H1 (cell line): Measurements from ENCODE around the gene IL23A. TPM values are rescaled to one million over a fixed set of nuclear protein-coding genes. Genes with fewer than 3 reads are reported as not detected.

Experiments used
- CTCF ChIA-PET: fragments of 300-600 bp; sonication (Branson Sonifier 250); formaldehyde crosslinking; loops from one replicate; lab custom pipeline; 2021; ENCODE audit not compliant: partially characterized antibody; lab: Charles Lee
- POLR2A ChIA-PET: fragments of 300-600 bp; sonication (Branson Sonifier 250); formaldehyde crosslinking; loops from one replicate; lab custom pipeline; 2021; ENCODE audit warnings: inconsistent platforms; ENCODE audit not compliant: partially characterized antibody; lab: Charles Lee
- DNase-seq, 2 experiments: peaks; one replicate each; pipeline versions ENCODE4 v3.0.0 to v3.0.0-alpha.2; 2010 to 2022; ENCODE audit warnings: low spot score in 2 of 2, low read depth in 1 of 2, mixed read lengths in 1 of 2
- FAIRE-seq: peaks from 2 replicates; lab custom pipeline; 2011; peaks lifted over from hg19 to GRCh38; lab: Jason Lieb, UNC
- H2AFZ ChIP-seq: 2 replicates; pipeline ENCODE4 v1.8.1; 2012; ENCODE audit warnings: low read length, inconsistent platforms
- H2AK5ac ChIP-seq: 2 replicates; pipeline ENCODE4 v1.6.1; 2013; ENCODE audit warnings: low read depth, low read length
- H2BK120ac ChIP-seq: replicated peaks from 2 replicates; pipeline ENCODE3; 2013; ENCODE audit warnings: low read depth, low read length, inconsistent platforms
- H2BK12ac ChIP-seq: 2 replicates; pipeline ENCODE4 v1.6.1; 2013; ENCODE audit warnings: low read depth, low read length
- H2BK15ac ChIP-seq: 2 replicates; pipeline ENCODE4 v1.6.1; 2013; ENCODE audit warnings: low read length
- H2BK20ac ChIP-seq: 2 replicates; pipeline ENCODE4 v1.6.1; 2013; ENCODE audit warnings: low read length
- H2BK5ac ChIP-seq: 2 replicates; pipeline ENCODE4 v1.6.1; 2013; ENCODE audit warnings: low read depth, low read length
- H3K14ac ChIP-seq: 2 replicates; pipeline ENCODE4 v1.6.1; 2013; ENCODE audit warnings: inconsistent platforms; ENCODE audit not compliant: insufficient read length
- H3K18ac ChIP-seq: 2 replicates; pipeline ENCODE4 v1.6.1; 2013; ENCODE audit warnings: low read length; ENCODE audit errors: extremely low read depth
- H3K23ac ChIP-seq: 2 replicates; pipeline ENCODE4 v1.6.1; 2013; ENCODE audit warnings: inconsistent platforms; ENCODE audit not compliant: insufficient read length
- H3K23me2 ChIP-seq: 2 replicates; pipeline ENCODE4 v1.6.1; 2013; ENCODE audit warnings: low read depth, low read length
- H3K27ac ChIP-seq: 2 replicates; pipeline ENCODE4 v1.6.1; 2011; ENCODE audit warnings: low read depth, low read length, inconsistent platforms
- H3K27me3 ChIP-seq, 4 experiments: replicated peaks in 1 of 4; 1 replicate in 1 of 4; 2 replicates in 3 of 4; pipeline versions ENCODE4 v1.6.1 to v1.8.1; 2011 to 2013; ENCODE audit warnings: low read length in 3 of 4, mild to moderate bottlenecking in 3 of 4, inconsistent platforms in 2 of 4, mixed read lengths in 2 of 4, moderate library complexity in 1 of 4; ENCODE audit not compliant: control insufficient read depth in 3 of 4, insufficient read depth in 3 of 4; ENCODE audit errors: extremely low read depth in 1 of 4
- H3K36me3 ChIP-seq, 4 experiments: 2 replicates each; pipeline versions ENCODE4 v1.6.1 to v1.8.1; 2011 to 2013; ENCODE audit warnings: mild to moderate bottlenecking in 4 of 4, low read length in 3 of 4, moderate library complexity in 2 of 4, control low read depth in 1 of 4, inconsistent platforms in 1 of 4; ENCODE audit not compliant: insufficient read depth in 4 of 4, control insufficient read depth in 2 of 4
- H3K4ac ChIP-seq: replicated peaks from 2 replicates; pipeline ENCODE3; 2013; ENCODE audit warnings: low read length, low read depth, mixed read lengths, inconsistent platforms; ENCODE audit not compliant: insufficient read length
- H3K4me1 ChIP-seq, 4 experiments: replicated peaks in 1 of 4; 1 replicate in 1 of 4; 2 replicates in 3 of 4; pipeline versions ENCODE4 v1.6.1 to v1.8.1; 2011 to 2013; ENCODE audit warnings: low read length in 3 of 4, inconsistent platforms in 2 of 4, mixed read lengths in 1 of 4; ENCODE audit not compliant: insufficient read depth in 4 of 4, control insufficient read depth in 3 of 4
- H3K4me2 ChIP-seq, 2 experiments: 2 replicates each; pipeline versions ENCODE4 v1.6.1 to v1.8.1; 2011 to 2013; ENCODE audit warnings: low read depth in 2 of 2, low read length in 2 of 2, control low read depth in 1 of 2, inconsistent platforms in 1 of 2, mild to moderate bottlenecking in 1 of 2; ENCODE audit not compliant: insufficient read depth in 1 of 2
- H3K4me3 ChIP-seq, 4 experiments: fragments of 200-600, 300-600 bp in 1 of 4; sonication (generic), shearing (Covaris generic), sonication (Bioruptor Twin) in 1 of 4; 2 replicates each; pipeline versions ENCODE4 v1.5.1 to v1.8.1; 2011 to 2016; ENCODE audit warnings: low read length in 4 of 4, low read depth in 3 of 4, control low read depth in 2 of 4, inconsistent platforms in 2 of 4, mild to moderate bottlenecking in 2 of 4, mixed read lengths in 1 of 4, moderate library complexity in 1 of 4; ENCODE audit not compliant: insufficient read depth in 2 of 4; ENCODE audit errors: extremely low read depth in 1 of 4
- H3K56ac ChIP-seq: replicated peaks from 2 replicates; pipeline ENCODE3; 2013; ENCODE audit warnings: low read depth, mild to moderate bottlenecking, mixed read lengths, low read length, inconsistent platforms; ENCODE audit not compliant: insufficient read length
- H3K79me1 ChIP-seq: 2 replicates; pipeline ENCODE4 v1.6.1; 2013; ENCODE audit warnings: low read depth, low read length, control low read depth
- H3K79me2 ChIP-seq, 2 experiments: 2 replicates each; pipeline versions ENCODE4 v1.6.1 to v1.8.1; 2012 to 2013; ENCODE audit warnings: low read length in 2 of 2, mild to moderate bottlenecking in 2 of 2, inconsistent platforms in 1 of 2; ENCODE audit not compliant: insufficient read depth in 2 of 2, control insufficient read depth in 1 of 2
- H3K9ac ChIP-seq, 4 experiments: replicated peaks in 1 of 4; 1 replicate in 1 of 4; 2 replicates in 3 of 4; pipeline versions ENCODE4 v1.6.1 to v1.8.1; 2011 to 2013; ENCODE audit warnings: low read depth in 3 of 4, low read length in 3 of 4, control low read depth in 2 of 4, mild to moderate bottlenecking in 2 of 4, moderate library complexity in 2 of 4, inconsistent platforms in 1 of 4; ENCODE audit errors: extremely low read depth in 1 of 4
- H3K9me3 ChIP-seq, 2 experiments: 2 replicates each; pipeline versions ENCODE4 v1.6.1 to v1.8.1; 2012 to 2013; ENCODE audit warnings: mild to moderate bottlenecking in 2 of 2, moderate library complexity in 2 of 2, control low read depth in 1 of 2, inconsistent platforms in 1 of 2, low read depth in 1 of 2, low read length in 1 of 2, mixed read lengths in 1 of 2; ENCODE audit not compliant: insufficient read depth in 2 of 2
- H4K20me1 ChIP-seq, 2 experiments: replicated peaks in 1 of 2; 2 replicates each; pipeline versions ENCODE3 to v1.8.1; 2011 to 2013; ENCODE audit warnings: inconsistent platforms in 2 of 2, low read length in 2 of 2, mild to moderate bottlenecking in 1 of 2; ENCODE audit not compliant: insufficient read depth in 2 of 2, control insufficient read depth in 1 of 2
- H4K5ac ChIP-seq: 2 replicates; pipeline ENCODE4 v1.6.1; 2013; ENCODE audit warnings: low read length, low read depth, mixed read lengths, inconsistent platforms; ENCODE audit not compliant: insufficient read length
- H4K8ac ChIP-seq: 2 replicates; pipeline ENCODE4 v1.8.0; 2013; ENCODE audit warnings: mild to moderate bottlenecking, moderate library complexity, low read length, inconsistent platforms; ENCODE audit not compliant: insufficient read depth; ENCODE audit errors: extremely low read depth
- H4K91ac ChIP-seq: replicated peaks from 2 replicates; pipeline ENCODE3; 2013; ENCODE audit warnings: low read length, mixed read lengths, inconsistent platforms; ENCODE audit not compliant: insufficient read length
- ASH2L ChIP-seq: fragments of 200-600, 300-600 bp; sonication (generic); IDR thresholded peaks from one replicate; pipeline ENCODE4 v1.7.1; 2017; ENCODE audit warnings: low read length
- BCL11A ChIP-seq, 2 experiments: IDR thresholded peaks; one replicate each; pipeline ENCODE4 v1.6.1; 2011; ENCODE audit warnings: low read depth in 2 of 2, low read length in 2 of 2, mild to moderate bottlenecking in 2 of 2
- CBX5 ChIP-seq: fragments of 300-800, 300-1000 bp; sonication (generic); IDR thresholded peaks from 2 replicates; pipeline ENCODE4 v1.7.1; 2016; ENCODE audit warnings: antibody characterized with exemption, low read length, low read depth
- CBX8 ChIP-seq: fragments of 300-800, 300-1000 bp; sonication (generic); IDR thresholded peaks from 2 replicates; pipeline ENCODE4 v1.7.1; 2016; ENCODE audit warnings: low read depth, low read length, borderline replicate concordance
- CHD1 ChIP-seq: IDR thresholded peaks from 2 replicates; pipeline ENCODE4 v1.6.1; 2012; ENCODE audit warnings: low read depth, low read length, improper control_type of control experiment
- EP300 ChIP-seq, 2 experiments: IDR thresholded peaks; 1 replicate in 1 of 2; 2 replicates in 1 of 2; pipeline ENCODE4 v1.6.1; 2011 to 2012; ENCODE audit warnings: low read depth in 2 of 2, low read length in 2 of 2, mild to moderate bottlenecking in 2 of 2, borderline replicate concordance in 1 of 2, inconsistent platforms in 1 of 2, moderate library complexity in 1 of 2
- GTF2F1 ChIP-seq: IDR thresholded peaks from 2 replicates; pipeline ENCODE4 v1.6.1; 2012; ENCODE audit warnings: low read depth, low read length, improper control_type of control experiment, borderline replicate concordance
- KDM4A ChIP-seq: IDR thresholded peaks from one replicate; pipeline ENCODE4 v1.7.1; 2012; ENCODE audit warnings: low read depth, mild to moderate bottlenecking, moderate library complexity, low read length, inconsistent platforms; ENCODE audit not compliant: severe bottlenecking
- KDM5A ChIP-seq: fragments of 200-600 bp; IDR thresholded peaks from 2 replicates; pipeline ENCODE4 v1.7.1; 2012; ENCODE audit warnings: mild to moderate bottlenecking, low read length, inconsistent platforms, mixed read lengths
- NANOG ChIP-seq: IDR thresholded peaks from 2 replicates; pipeline ENCODE4 v1.6.1; 2011; ENCODE audit warnings: low read length, low read depth, mild to moderate bottlenecking, inconsistent platforms; ENCODE audit not compliant: insufficient read depth, poor library complexity, severe bottlenecking
- SRF ChIP-seq: IDR thresholded peaks from 2 replicates; pipeline ENCODE4 v1.6.1; 2011; ENCODE audit warnings: mild to moderate bottlenecking, low read depth, low read length, moderate library complexity
- TAF7 ChIP-seq: optimal IDR thresholded peaks from 2 replicates; pipeline ENCODE3; 2011; ENCODE audit warnings: low read depth, mild to moderate bottlenecking, inconsistent platforms, low read length, moderate library complexity, borderline replicate concordance
- USF2 ChIP-seq: IDR thresholded peaks from 2 replicates; pipeline ENCODE4 v1.6.1; 2011; ENCODE audit warnings: low read length, improper control_type of control experiment
- whole genome bisulfite sequencing, 2 experiments: shearing (Covaris generic) in 1 of 2; methylation state at CpG; one replicate each; pipeline versions ENCODE4 v1.1.6 to v1.1.7; 2013 to 2015; ENCODE audit warnings: low lambda C conversion rate in 2 of 2, mixed read lengths in 2 of 2, inconsistent platforms in 1 of 2, low coverage in 1 of 2, missing lambda C conversion rate in 1 of 2; ENCODE audit not compliant: insufficient replicate concordance in 2 of 2, insufficient coverage in 1 of 2, insufficient read length in 1 of 2; ENCODE audit errors: extremely low coverage in 1 of 2, missing lambda C conversion rate in 1 of 2; 5-methylcytosine and 5-hydroxymethylcytosine counted together
- polyA plus RNA-seq, 7 experiments: library from polyadenylated mRNA; depleted of rRNA in 3 of 7; stranded (reverse) in 5 of 7; unstranded in 2 of 7; fragments of >200 nt in 5 of 7; fragments of 200-250 nt in 2 of 7; gene quantifications; 1 replicate in 5 of 7; 2 replicates in 1 of 7; 4 replicates in 1 of 7; pipeline versions ENCODE4 v1.2.1 to v1.2.3, GENCODE V29; 2011 to 2013; ENCODE audit warnings: missing spikeins in 2 of 7, mixed read lengths in 2 of 7
- total RNA-seq: library from RNA; stranded (reverse); fragmentation: NEBNext Ultra II Directional; extraction: Animal tissue kit (Norgen Biotek cat#: 25700); gene quantifications from 2 replicates; pipeline ENCODE4 v1.2.1, GENCODE V29; 2021

The IL23A gene
- total and polyA plus RNA-seq, 2 of the 8 experiments (the other 6 are each of a cell fraction or from before 2014, with no cell fraction given), result 2.3 to 3.6 TPM

- Histone ChIP-seq H3K79me1 (no peaks in the 10 kb centered on the region), H3K27me3 (no peaks in the 10 kb centered on the region), H3K79me2 (no peaks in the 10 kb centered on the region), H3K4ac (no peak overlapping the region), H2BK15ac (no peak overlapping the region), H3K9me3 (no peaks in the 10 kb centered on the region), H4K20me1 (no peaks in the 10 kb centered on the region), H2AK5ac (no peak overlapping the region), H4K8ac (no peak overlapping the region), H3K36me3 (no peaks in the 10 kb centered on the region), H2BK5ac (no peak overlapping the region), H2BK12ac (no peak overlapping the region), H3K4me3 (no peak overlapping the region), H3K18ac (no peak overlapping the region), H2BK120ac (no peak overlapping the region), H3K9ac (no peak overlapping the region), H3K14ac (no peak overlapping the region), H3K56ac (no peak overlapping the region), H3K23ac (no peak overlapping the region), H3K23me2 (no peaks in the 10 kb centered on the region), H4K5ac (no peak overlapping the region), H3K27ac (no peak overlapping the region), H2BK20ac (no peak overlapping the region), H4K91ac (no peak overlapping the region), H3K4me1 (peaks cover 0 to 3% (median 0%) of the 10 kb centered on the region in 4 experiments; a peak in 1 of 7 replicates), H2AFZ (no peak overlapping the region), H3K4me2 (no peak overlapping the region)
- DNase-seq (no peak), FAIRE-seq (no peak)
- ChIA-PET POLR2A (interaction anchor here (1.3 kb wide), 1 partner anchor 227 kb away, joined by 3 read pairs; the partner anchor contains the start of gene MYL6), CTCF (interaction anchor here (0.9 to 2.7 kb wide), 3 partner anchors 9 to 78 kb away, joined by 3 to 7 read pairs (median 5); no protein-coding TSS in a partner anchor)
- 93% methylated on average over 1 of the region's 1 CpG; no CpG with 5 or more reads in 1 of the 2 experiments for WGBS, 2 experiments
- TF ChIP-seq TAF7, result no peak
- TF ChIP-seq USF2, result no peak
- no peak for TF ChIP-seq CBX5
- no peak for TF ChIP-seq EP300 (IDR thresholded peaks at IDR 0.05; ENCODE audit: borderline replicate concordance in 1 of 2, low read depth in 2 of 2, low read length in 2 of 2)
- TF ChIP-seq CBX8, result no peak
- no peak for TF ChIP-seq CHD1
- no peak for TF ChIP-seq KDM4A
- TF ChIP-seq NANOG, result no peak
- TF ChIP-seq KDM5A, result no peak
- TF ChIP-seq BCL11A (IDR thresholded peaks at IDR 0.05; ENCODE audit: low read depth in 2 of 2, low read length in 2 of 2), result no peak
- no peak for TF ChIP-seq ASH2L
- no peak for TF ChIP-seq GTF2F1
- no peak for TF ChIP-seq SRF
These were observed 47.2 kb downstream of the IL23A start for GRCh38 chr12:56385873-56386272.
